Breast epithelium (tissue), 4 donors: ENCODE measurements around the gene DGUOK. TPM values are rescaled to one million over a fixed set of nuclear protein-coding genes. Genes with fewer than 3 reads are reported as not detected.
A peak's percentile ranks its signal among the peaks of the same experiment; 100 is the strongest.

ENCODE experiments used
- DNase-seq, 2 donors: peaks; one replicate each; pipeline ENCODE4 v3.0.0-alpha.2; 2019; ENCODE audit warnings: low spot score in 2 of 2
- H3K27ac ChIP-seq, 2 donors: fragments of 200-600 bp; sonication (generic) in 1 of 2; one replicate each; pipeline ENCODE4 v1.5.1; 2016 to 2019; ENCODE audit warnings: mild to moderate bottlenecking in 1 of 2
- H3K27me3 ChIP-seq, 2 donors: fragments of 200-600 bp; sonication (generic) in 1 of 2; one replicate each; pipeline versions ENCODE4 v1.5.1 to v1.6.0; 2017 to 2019; ENCODE audit warnings: control low read depth in 1 of 2, mild to moderate bottlenecking in 1 of 2
- H3K36me3 ChIP-seq: fragments of 200-600 bp; one replicate; pipeline ENCODE4 v1.5.1; 2019
- H3K4me1 ChIP-seq, 2 donors: fragments of 200-600 bp; sonication (generic); one replicate each; pipeline ENCODE4 v1.5.1; 2016 to 2019; ENCODE audit warnings: control low read depth in 1 of 2
- H3K4me3 ChIP-seq, 3 donors: fragments of 200-600 bp; sonication (generic); 1 replicate in 2 of 3; 2 replicates in 1 of 3; pipeline ENCODE4 v1.5.1; 2016 to 2019; ENCODE audit warnings: mild to moderate bottlenecking in 3 of 3, moderate library complexity in 2 of 3
- H3K9me3 ChIP-seq, 2 donors: fragments of 200-600 bp; sonication (generic) in 1 of 2; one replicate each; pipeline ENCODE4 v1.5.1; 2016 to 2019; ENCODE audit warnings: control low read depth in 1 of 2
- CTCF ChIP-seq, 3 donors: fragments of 450-650 bp; IDR thresholded peaks; one replicate each; pipeline ENCODE4 v1.5.1; 2016 to 2017; ENCODE audit warnings: antibody characterized with exemption in 3 of 3, mild to moderate bottlenecking in 3 of 3, moderate library complexity in 3 of 3
- POLR2A ChIP-seq: fragments of 450-650 bp; IDR thresholded peaks from one replicate; pipeline ENCODE4 v1.6.1; 2016; ENCODE audit warnings: antibody characterized with exemption, mild to moderate bottlenecking, moderate library complexity
- POLR2AphosphoS5 ChIP-seq, 3 donors: sonication (generic); formaldehyde crosslinking; IDR thresholded peaks; one replicate each; pipeline ENCODE4 v1.6.1; 2017; ENCODE audit warnings: antibody characterized with exemption in 3 of 3
- intact Hi-C: fragments of 100-400 bp; cut with DNase I; formaldehyde crosslinking; loops from one replicate; pipeline ENCODE4 v1.15.1; 2023; ENCODE audit warnings: low total_unique reads
- total RNA-seq, 3 donors: library from RNA; depleted of rRNA; stranded (reverse); fragments of >200 nt; gene quantifications; one replicate each; pipeline ENCODE4 v1.1.0, GENCODE V29; 2016

Gene DGUOK
- total RNA-seq, 3 donors from 2014 or later = 35.4 to 45.7 (median 42.3) TPM

GRCh38 chr2:73930386-73930785 is 3.7 kb downstream of the DGUOK start:
- TF ChIP-seq CTCF (IDR thresholded peaks at IDR 0.05) (no peak), POLR2A (no peak), POLR2AphosphoS5 (IDR thresholded peaks at IDR 0.05) (no peak)
- Histone ChIP-seq H3K27me3 (no peaks in the 10 kb centered on the region), H3K36me3 (no peaks in the 10 kb centered on the region), H3K27ac (no peak overlapping the region), H3K4me3 (no peak overlapping the region), H3K9me3 (no peaks in the 10 kb centered on the region), H3K4me1 (no peaks in the 10 kb centered on the region)
- intact Hi-C loops = no loop called here
- no peak for DNase-seq

GRCh38 chr2:73931531-73932500 is 5.1 kb downstream of the DGUOK start:
- no peaks in the 10 kb centered on the region for H3K36me3 ChIP-seq
- H3K4me3 ChIP-seq = no peak overlapping the region
- intact Hi-C loops = no loop called here
- no peak for DNase-seq
- H3K27me3 ChIP-seq = no peaks in the 10 kb centered on the region
- H3K27ac ChIP-seq = no peak overlapping the region
- H3K4me1 ChIP-seq = no peaks in the 10 kb centered on the region
- TF ChIP-seq CTCF (IDR thresholded peaks at IDR 0.05) = no peak
- no peak for TF ChIP-seq POLR2A
- no peak for TF ChIP-seq POLR2AphosphoS5 (IDR thresholded peaks at IDR 0.05)
- H3K9me3 ChIP-seq = no peaks in the 10 kb centered on the region

- H3K9me3 ChIP-seq = no peaks in the 10 kb centered on the region
- H3K36me3 ChIP-seq = no peaks in the 10 kb centered on the region
- no peak overlapping the region for H3K4me3 ChIP-seq
- intact Hi-C loops = no loop called here
- H3K27me3 ChIP-seq = no peaks in the 10 kb centered on the region
- no peak overlapping the region for H3K27ac ChIP-seq
- no peak for DNase-seq
- TF ChIP-seq POLR2AphosphoS5 (IDR thresholded peaks at IDR 0.05) (no peak), POLR2A (no peak)
- no peaks in the 10 kb centered on the region for H3K4me1 ChIP-seq
Measured at GRCh38 chr2:73933194-73933593, 6.5 kb downstream of the DGUOK start.

GRCh38 chr2:73935641-73936040 is 9.0 kb downstream of the DGUOK start:
- Histone ChIP-seq H3K4me3 (no peak overlapping the region), H3K27ac (peak overlapping the region in 1 of 2 donors; percentile 57), H3K27me3 (no peaks in the 10 kb centered on the region), H3K4me1 (no peaks in the 10 kb centered on the region), H3K36me3 (no peaks in the 10 kb centered on the region), H3K9me3 (no peaks in the 10 kb centered on the region)
- no peak for DNase-seq
- TF ChIP-seq CTCF (IDR thresholded peaks at IDR 0.05) = no peak
- TF ChIP-seq POLR2A = no peak
- TF ChIP-seq POLR2AphosphoS5 (IDR thresholded peaks at IDR 0.05) = no peak
- intact Hi-C loops = no loop called here

GRCh38 chr2:73937103-73937885 is 10.6 kb downstream of the DGUOK start:
- Histone ChIP-seq H3K4me1 (no peaks in the 10 kb centered on the region), H3K36me3 (no peaks in the 10 kb centered on the region), H3K4me3 (no peak overlapping the region), H3K27ac (no peak overlapping the region), H3K27me3 (no peaks in the 10 kb centered on the region), H3K9me3 (no peaks in the 10 kb centered on the region)
- intact Hi-C loops = no loop called here
- no peak for DNase-seq
- TF ChIP-seq CTCF (IDR thresholded peaks at IDR 0.05) = no peak
- no peak for TF ChIP-seq POLR2A
- no peak for TF ChIP-seq POLR2AphosphoS5 (IDR thresholded peaks at IDR 0.05)
